Activated CD8-positive, alpha-beta memory T cell treated with anti-CD3 and anti-CD28 coated beads, Interleukin-2, amount 50 U/mL, for 24 hours (primary cell): ENCODE data around the gene PPARD.
"Not testable (repeated sequence)": the region's sequence is repeated elsewhere in the genome, so short reads cannot be mapped to it uniquely, and the experiment has no call there.

Source experiments
- DNase-seq: peaks from one replicate; pipeline ENCODE4 v3.0.0-alpha.2; 2020; ENCODE audit errors: extremely low read depth

Gene PPARD

GRCh38 chr6:35438378-35439065 is 96.2 kb downstream of the PPARD start:
- not testable (repeated sequence) for DNase-seq

- no peak for DNase-seq
Measured at GRCh38 chr6:35439308-35439707, 97.0 kb downstream of the PPARD start.

- DNase-seq = no peak
Measured at GRCh38 chr6:35441205-35441604, 98.8 kb downstream of the PPARD start.

- DNase-seq = no peak
Measured at GRCh38 chr6:35441642-35442041, 99.3 kb downstream of the PPARD start.

GRCh38 chr6:35442693-35443092 is 100.3 kb downstream of the PPARD start:
- no peak for DNase-seq

GRCh38 chr6:35443341-35444030 is 101.1 kb downstream of the PPARD start:
- no peak for DNase-seq

- DNase-seq = no peak
Measured at GRCh38 chr6:35445691-35446090, 103.3 kb downstream of the PPARD start.

- no peak for DNase-seq
Measured at GRCh38 chr6:35448191-35448590, 105.8 kb downstream of the PPARD start.

GRCh38 chr6:35449287-35449881 is 107.0 kb downstream of the PPARD start:
- DNase-seq = no peak

GRCh38 chr6:35451354-35452182 is 109.2 kb downstream of the PPARD start:
- DNase-seq = no peak

GRCh38 chr6:35452183-35453090 is 110.1 kb downstream of the PPARD start, which contains the start of gene FANCE:
FANCE (plus strand) TSS chr6:35452338; CDS start chr6:35452546, 208 bp downstream.
- peak; percentile 90 for DNase-seq

GRCh38 chr6:35453236-35453635 is 110.9 kb downstream of the PPARD start:
- DNase-seq = no peak

- no peak for DNase-seq
Measured at GRCh38 chr6:35454391-35455110, 112.2 kb downstream of the PPARD start.

GRCh38 chr6:35457907-35458306 is 115.5 kb downstream of the PPARD start:
- DNase-seq = no peak

GRCh38 chr6:35461270-35461669 is 118.9 kb downstream of the PPARD start:
- no peak for DNase-seq

GRCh38 chr6:35463292-35463691 is 120.9 kb downstream of the PPARD start:
- no peak for DNase-seq

GRCh38 chr6:35465646-35466045 is 123.3 kb downstream of the PPARD start:
- DNase-seq = no peak

- DNase-seq = peak; percentile 89
Measured at GRCh38 chr6:35468181-35468979, 126.0 kb downstream of the PPARD start, which contains the start of gene RPL10A. RPL10A (plus strand) TSS chr6:35468401; CDS start chr6:35468435, 34 bp downstream.
